GM19463 (cell line): Measurements from ENCODE around the gene TTLL5.

Experiments
- ATAC-seq: cut with Tn5 transposase; IDR thresholded peaks from one replicate; pipeline ENCODE4 v1.9.1; 2021; ENCODE audit warnings: mild to moderate bottlenecking, moderate library complexity; ENCODE audit not compliant: unreplicated experiment

Gene TTLL5

GRCh38 chr14:75783602-75784313, 122.7 kb downstream of the TTLL5 start:
- no peak for ATAC-seq

- ATAC-seq: no peak
Observed at GRCh38 chr14:75784314-75784686, 123.3 kb downstream of the TTLL5 start.

- no peak for ATAC-seq
Observed at GRCh38 chr14:75793806-75794205, 132.8 kb downstream of the TTLL5 start.

- ATAC-seq: no peak
Observed at GRCh38 chr14:75794615-75795038, 133.6 kb downstream of the TTLL5 start.

- ATAC-seq: no peak
Observed at GRCh38 chr14:75800792-75801191, 139.7 kb downstream of the TTLL5 start.

GRCh38 chr14:75802486-75802885, 141.4 kb downstream of the TTLL5 start:
- no peak for ATAC-seq

GRCh38 chr14:75803765-75804164, 142.7 kb downstream of the TTLL5 start:
- ATAC-seq: no peak

- ATAC-seq: no peak
Observed at GRCh38 chr14:75804570-75805275, 143.7 kb downstream of the TTLL5 start.

- ATAC-seq: no peak
Observed at GRCh38 chr14:75805646-75806045, 144.6 kb downstream of the TTLL5 start.

- no peak for ATAC-seq
Observed at GRCh38 chr14:75806352-75806832, 145.3 kb downstream of the TTLL5 start.

- ATAC-seq: no peak
Observed at GRCh38 chr14:75807667-75808360, 146.8 kb downstream of the TTLL5 start.

- ATAC-seq: no peak
Observed at GRCh38 chr14:75811136-75811829, 150.2 kb downstream of the TTLL5 start.

GRCh38 chr14:75811872-75812499, 150.9 kb downstream of the TTLL5 start:
- no peak for ATAC-seq

GRCh38 chr14:75812622-75813021, 151.6 kb downstream of the TTLL5 start:
- no peak for ATAC-seq

GRCh38 chr14:75820761-75821160, 159.7 kb downstream of the TTLL5 start:
- ATAC-seq: no peak

GRCh38 chr14:75821831-75822521, 160.9 kb downstream of the TTLL5 start:
- no peak for ATAC-seq

- ATAC-seq: no peak
Observed at GRCh38 chr14:75822522-75823141, 161.6 kb downstream of the TTLL5 start.

GRCh38 chr14:75823334-75823733, 162.3 kb downstream of the TTLL5 start:
- no peak for ATAC-seq

GRCh38 chr14:75824318-75824717, 163.3 kb downstream of the TTLL5 start:
- no peak for ATAC-seq

- ATAC-seq: no peak
Observed at GRCh38 chr14:75825147-75825592, 164.1 kb downstream of the TTLL5 start.
